Peyer's patch (tissue), 4 donors: ENCODE data around the gene USP10. TPM values are rescaled to one million over a fixed set of nuclear protein-coding genes. Genes with fewer than 3 reads are reported as not detected.

ENCODE experiments used
- DNase-seq, 3 donors: peaks; one replicate each; pipeline ENCODE4 v3.0.0-alpha.2; 2017 to 2019
- H3K27ac ChIP-seq, 4 donors: fragments of 200-600 bp; sonication (generic); one replicate each; pipeline ENCODE4 v1.5.1; 2016 to 2019
- H3K27me3 ChIP-seq, 2 donors: fragments of 200-600 bp; sonication (generic); one replicate each; pipeline ENCODE4 v1.5.1; 2019
- H3K36me3 ChIP-seq, 3 donors: fragments of 200-600 bp; sonication (generic); one replicate each; pipeline ENCODE4 v1.5.1; 2016 to 2019
- H3K4me1 ChIP-seq, 4 donors: fragments of 200-600 bp; sonication (generic); one replicate each; pipeline ENCODE4 v1.5.1; 2016 to 2019
- H3K4me3 ChIP-seq, 4 donors: fragments of 200-600 bp; sonication (generic); 1 replicate in 3 of 4; 2 replicates in 1 of 4; pipeline ENCODE4 v1.5.1; 2016 to 2019; ENCODE audit warnings: mild to moderate bottlenecking in 1 of 4
- H3K9me3 ChIP-seq, 4 donors: fragments of 200-600 bp; sonication (generic); one replicate each; pipeline ENCODE4 v1.5.1; 2016 to 2019; ENCODE audit warnings: mild to moderate bottlenecking in 1 of 4
- CTCF ChIP-seq, 6 experiments: fragments of 450-650 bp in 4 of 6; fragments of 200-600 bp in 2 of 6; sonication (generic) in 1 of 6; IDR thresholded peaks; one replicate each; pipeline ENCODE4 v1.5.1; 2017 to 2019; ENCODE audit warnings: antibody characterized with exemption in 6 of 6, mild to moderate bottlenecking in 3 of 6, moderate library complexity in 1 of 6
- POLR2A ChIP-seq, 2 donors: fragments of 450-650 bp; IDR thresholded peaks; one replicate each; pipeline ENCODE4 v1.5.1; 2017; ENCODE audit warnings: antibody characterized with exemption in 2 of 2, mild to moderate bottlenecking in 2 of 2, moderate library complexity in 2 of 2
- total RNA-seq, 4 donors: library from RNA; depleted of rRNA; stranded (reverse); fragments of >200 nt; gene quantifications; one replicate each; pipeline ENCODE4 v1.1.0, GENCODE V29; 2016

Gene USP10
- total RNA-seq, 4 donors from 2014 or later = 48.0 to 85.5 (median 59.9) TPM

GRCh38 chr16:84774810-84775209 lies 75.0 kb downstream of the USP10 start:
- Histone ChIP-seq H3K36me3 (peaks cover 0 to 90% (median 0%) of the 10 kb centered on the region in 3 donors), H3K27me3 (no peaks in the 10 kb centered on the region), H3K4me3 (no peak overlapping the region), H3K4me1 (no peaks in the 10 kb centered on the region), H3K9me3 (no peaks in the 10 kb centered on the region), H3K27ac (peak overlapping the region in 1 of 4 donors; percentile 14)
- DNase-seq = no peak
- TF ChIP-seq POLR2A (IDR thresholded peaks at IDR 0.05) = no peak
- no peak for TF ChIP-seq CTCF (IDR thresholded peaks at IDR 0.05)

- DNase-seq = no peak
- H3K36me3 ChIP-seq = peaks cover 0 to 92% (median 0%) of the 10 kb centered on the region in 3 donors
- no peak for TF ChIP-seq CTCF (IDR thresholded peaks at IDR 0.05)
- TF ChIP-seq POLR2A (IDR thresholded peaks at IDR 0.05) = no peak
- H3K27ac ChIP-seq = peak overlapping the region in 1 of 4 donors; percentile 14
- no peak overlapping the region for H3K4me3 ChIP-seq
- no peaks in the 10 kb centered on the region for H3K27me3 ChIP-seq
- H3K4me1 ChIP-seq = no peaks in the 10 kb centered on the region
- no peaks in the 10 kb centered on the region for H3K9me3 ChIP-seq
Measured at GRCh38 chr16:84775262-84775810, 75.5 kb downstream of the USP10 start.

DNA sequence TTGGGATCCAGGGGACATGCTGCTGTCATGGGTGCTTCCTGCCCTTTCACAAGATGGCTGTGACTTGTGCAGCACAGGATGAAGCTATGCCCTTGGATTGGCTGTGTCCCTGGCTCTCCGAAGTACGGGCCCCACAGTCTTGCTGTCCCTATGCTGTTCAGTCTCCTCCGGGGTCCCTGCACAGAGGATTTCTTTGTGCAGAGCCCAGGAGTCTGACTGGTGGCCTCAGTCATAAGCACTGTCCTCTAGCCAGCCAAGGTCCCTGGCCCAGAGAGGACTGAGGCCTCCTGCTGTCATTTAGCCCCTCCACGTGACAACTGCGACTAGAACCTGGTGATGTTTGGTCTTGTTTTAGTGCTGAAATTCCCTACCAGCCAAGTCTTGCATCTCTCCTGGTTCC lies 77.6 kb downstream of the USP10 start:
- H3K27ac ChIP-seq = no peak overlapping the region
- TF ChIP-seq POLR2A (IDR thresholded peaks at IDR 0.05) = no peak
- TF ChIP-seq CTCF (IDR thresholded peaks at IDR 0.05) = no peak
- DNase-seq = no peak
- H3K27me3 ChIP-seq = no peaks in the 10 kb centered on the region
- H3K9me3 ChIP-seq = no peaks in the 10 kb centered on the region
- H3K4me1 ChIP-seq = no peaks in the 10 kb centered on the region
- H3K4me3 ChIP-seq = no peak overlapping the region
- H3K36me3 ChIP-seq = peaks cover 0 to 78% (median 0%) of the 10 kb centered on the region in 3 donors

DNA sequence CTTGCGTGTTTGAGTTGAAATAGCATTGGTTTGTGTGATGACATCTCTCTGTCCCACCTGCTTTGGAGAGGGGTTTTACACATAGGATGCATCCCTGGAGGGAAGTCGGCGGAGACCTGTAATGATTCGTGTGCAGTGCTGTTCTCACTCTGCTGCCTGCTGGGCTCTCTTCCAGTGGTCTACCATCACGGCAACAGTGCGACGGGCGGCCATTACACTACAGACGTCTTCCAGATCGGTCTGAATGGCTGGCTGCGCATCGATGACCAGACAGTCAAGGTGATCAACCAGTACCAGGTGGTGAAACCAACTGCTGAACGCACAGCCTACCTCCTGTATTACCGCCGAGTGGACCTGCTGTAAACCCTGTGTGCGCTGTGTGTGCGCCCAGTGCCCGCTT lies 78.9 kb downstream of the USP10 start:
- H3K27me3 ChIP-seq = no peaks in the 10 kb centered on the region
- no peaks in the 10 kb centered on the region for H3K4me1 ChIP-seq
- H3K4me3 ChIP-seq = no peak overlapping the region
- no peak overlapping the region for H3K27ac ChIP-seq
- H3K9me3 ChIP-seq = no peaks in the 10 kb centered on the region
- no peak for DNase-seq
- no peak for TF ChIP-seq CTCF (IDR thresholded peaks at IDR 0.05)
- no peak for TF ChIP-seq POLR2A (IDR thresholded peaks at IDR 0.05)
- H3K36me3 ChIP-seq = peaks cover 0 to 66% (median 0%) of the 10 kb centered on the region in 3 donors

- no peak for DNase-seq
- Histone ChIP-seq H3K27me3 (no peaks in the 10 kb centered on the region), H3K4me3 (no peak overlapping the region), H3K4me1 (no peaks in the 10 kb centered on the region), H3K27ac (no peak overlapping the region), H3K36me3 (peaks cover 0 to 53% (median 0%) of the 10 kb centered on the region in 3 donors), H3K9me3 (no peaks in the 10 kb centered on the region)
- TF ChIP-seq CTCF (IDR thresholded peaks at IDR 0.05) (no peak), POLR2A (IDR thresholded peaks at IDR 0.05) (no peak)
Measured at GRCh38 chr16:84780063-84780462, 80.3 kb downstream of the USP10 start.
